HG03558 (cell line): ENCODE results near the gene FN1.

Source experiments
- ATAC-seq: cut with Tn5 transposase; IDR thresholded peaks from one replicate; pipeline ENCODE4 v1.9.1; 2021; ENCODE audit warnings: moderate number of reproducible peaks; ENCODE audit not compliant: unreplicated experiment; ENCODE audit errors: extremely low read depth

The FN1 gene

DNA sequence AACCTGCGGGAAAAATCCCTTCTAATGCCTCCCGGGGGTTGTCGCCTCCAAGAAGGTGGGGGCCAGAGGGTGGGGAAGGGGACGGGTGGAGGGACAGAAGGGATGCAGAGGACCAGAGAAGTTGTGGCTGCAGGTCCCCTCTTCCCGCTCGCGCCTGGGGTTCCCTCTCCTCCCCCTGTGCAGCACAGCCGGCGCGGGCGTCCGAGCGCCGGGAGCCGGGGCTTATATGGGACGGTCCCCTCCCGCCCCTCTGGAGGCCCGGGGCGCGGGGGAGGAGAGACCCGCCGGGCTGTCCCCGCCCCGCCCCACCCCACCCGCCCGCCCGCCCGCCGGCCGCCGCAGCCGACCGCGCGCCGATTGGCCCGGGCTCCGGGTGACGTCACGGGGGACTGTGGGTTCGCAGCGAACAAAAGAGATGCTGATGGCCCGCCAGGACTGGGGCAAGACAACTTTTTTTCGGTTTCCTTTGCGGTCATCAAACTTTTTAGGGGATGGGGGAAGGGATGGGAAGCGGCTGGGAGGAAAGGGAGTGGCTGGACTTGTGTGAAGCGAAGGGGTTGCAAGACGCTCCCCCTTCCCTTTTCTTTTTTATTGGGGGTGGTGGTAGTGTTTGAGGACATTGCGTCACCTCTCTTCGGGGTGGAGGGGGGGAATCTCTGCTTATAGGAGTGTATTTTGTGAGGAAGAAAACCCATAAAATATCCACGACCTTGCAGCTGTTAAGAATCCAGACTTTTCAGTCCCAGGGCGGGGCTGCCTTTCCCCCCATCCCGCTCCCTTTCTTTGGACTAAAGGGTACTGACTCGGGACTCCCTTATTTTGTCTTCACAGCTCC is at the start of gene FN1:
Gene FN1 (minus strand): TSS at position 199 of the 835 bp plus-strand sequence. CDS start 266 bp downstream, outside the sequence.
- ATAC-seq = peak; percentile 57

DNA sequence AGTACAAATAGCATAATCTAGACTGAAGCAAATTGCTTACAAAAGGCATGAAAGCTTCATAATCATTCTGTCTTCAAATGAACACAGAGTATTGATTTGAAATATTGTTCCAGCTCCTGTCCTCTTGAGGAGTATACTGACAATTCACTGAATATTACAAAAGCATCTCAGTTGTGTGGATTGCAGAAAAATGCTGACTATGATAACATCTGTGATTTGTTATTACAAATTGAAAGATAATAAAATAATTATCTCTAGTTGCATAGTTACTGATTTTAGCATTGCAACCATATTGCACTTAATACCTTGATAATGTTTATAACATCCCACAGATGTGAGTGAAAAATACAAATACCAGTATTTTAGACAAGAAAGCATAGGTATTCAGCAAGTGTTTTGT is 49.2 kb upstream of the FN1 start:
- ATAC-seq = no peak

DNA sequence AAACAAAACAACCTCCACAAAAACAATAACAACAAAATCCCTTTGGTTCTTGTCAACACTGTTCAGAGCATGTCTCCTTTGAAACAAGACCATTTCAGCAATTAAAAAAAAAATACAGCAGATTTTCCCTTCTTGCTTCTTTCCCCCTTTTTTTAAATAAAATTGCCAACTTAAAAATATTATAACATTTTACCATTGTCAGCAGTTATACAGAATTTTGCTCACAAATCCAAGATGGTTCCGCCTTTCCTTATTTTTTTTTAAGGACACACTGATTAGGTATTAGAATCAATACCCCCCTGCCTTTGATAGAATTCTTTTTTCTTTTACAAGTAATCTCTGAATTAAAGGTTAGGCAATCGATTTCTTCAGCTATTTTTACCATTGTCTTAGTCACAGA is 48.7 kb upstream of the FN1 start:
- no peak for ATAC-seq

DNA sequence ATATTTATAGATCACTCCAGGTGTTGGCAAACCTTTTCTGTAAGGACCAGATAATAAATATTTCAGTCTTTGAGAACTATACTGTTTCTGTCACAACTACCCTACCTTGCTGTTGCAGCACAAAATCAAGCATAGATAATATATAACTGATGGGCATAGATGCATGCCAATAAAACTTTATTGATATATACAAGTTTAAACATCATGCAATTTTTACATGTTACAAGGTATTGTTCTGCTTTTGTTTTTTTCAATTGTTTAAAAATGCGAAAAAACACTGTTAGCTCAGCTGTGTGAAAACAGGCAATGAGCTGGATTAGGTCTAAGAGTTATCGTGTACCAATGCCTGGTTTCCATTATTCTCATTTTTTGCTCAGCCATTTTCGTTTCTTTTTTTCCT is 47.6 kb upstream of the FN1 start:
- ATAC-seq = no peak

DNA sequence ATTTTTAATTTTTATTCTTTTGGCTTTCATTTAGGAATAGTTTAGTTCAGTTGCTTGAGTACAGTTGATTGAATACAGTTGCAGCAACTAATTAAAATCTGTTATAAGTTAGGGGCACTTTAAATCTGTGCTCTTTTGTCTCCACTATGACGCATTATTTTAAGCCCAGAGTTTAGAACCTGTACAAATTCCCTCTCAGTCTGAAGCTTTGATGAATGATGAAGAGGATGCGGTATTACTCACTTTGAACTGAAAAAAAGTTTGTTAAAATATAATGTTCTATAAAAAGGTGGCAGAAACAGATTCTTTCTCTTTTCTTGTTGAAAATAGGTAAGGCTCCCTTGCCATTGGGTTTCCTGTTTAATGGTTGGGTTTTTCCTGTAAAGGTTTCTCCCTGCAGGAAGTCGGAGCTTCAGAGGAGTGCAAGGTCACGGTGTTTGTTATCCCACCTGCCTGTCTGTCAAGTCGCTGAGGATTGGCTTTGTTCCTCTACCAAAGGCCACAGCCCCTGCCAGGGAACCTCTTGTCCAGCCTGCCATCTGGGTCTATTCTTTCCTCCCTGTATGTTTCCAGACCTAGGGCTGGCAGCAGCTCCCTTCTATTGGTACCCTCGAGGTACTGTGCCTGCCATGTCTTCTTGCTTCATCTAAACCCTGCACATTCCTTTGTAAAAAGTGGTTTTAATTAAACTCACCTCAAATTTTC is 43.8 kb upstream of the FN1 start:
- ATAC-seq = no peak

DNA sequence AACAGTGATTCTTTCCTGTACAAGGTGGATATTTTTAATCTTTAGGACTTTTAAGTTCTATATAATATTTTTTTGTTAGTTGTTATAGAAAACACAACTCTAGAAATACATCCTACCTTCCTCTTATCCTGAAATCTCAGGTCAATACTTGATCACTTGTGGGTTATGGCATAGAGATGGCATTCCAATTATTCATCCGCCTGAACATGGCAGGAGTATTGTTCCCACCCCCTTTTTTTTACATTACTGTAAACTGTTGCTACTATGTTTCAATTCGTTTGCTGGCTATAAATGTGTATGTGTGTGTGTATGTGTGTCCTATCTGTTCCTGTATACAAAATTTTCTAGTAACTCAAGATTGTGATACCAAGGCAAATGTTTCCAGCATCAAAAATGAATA is 43.3 kb upstream of the FN1 start:
- no peak for ATAC-seq

DNA sequence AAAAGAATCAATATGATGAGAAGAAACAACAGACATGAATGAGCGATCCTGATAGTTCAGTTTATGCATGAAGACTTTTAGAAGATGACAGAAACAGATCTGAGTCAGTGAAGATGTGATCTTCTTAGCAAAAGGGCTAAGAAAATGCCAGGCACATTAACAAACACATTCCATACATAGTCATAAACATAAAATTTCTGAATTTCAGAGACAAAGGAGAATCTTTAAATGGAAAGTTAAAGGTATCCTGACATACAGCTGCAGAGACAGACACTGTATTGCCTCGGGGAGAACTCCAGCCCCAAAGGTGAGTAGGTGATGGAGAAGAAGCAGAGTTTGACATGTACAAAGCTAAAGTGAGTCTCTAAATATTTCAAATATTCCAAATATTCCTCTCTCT is 40.6 kb upstream of the FN1 start:
- ATAC-seq = no peak

DNA sequence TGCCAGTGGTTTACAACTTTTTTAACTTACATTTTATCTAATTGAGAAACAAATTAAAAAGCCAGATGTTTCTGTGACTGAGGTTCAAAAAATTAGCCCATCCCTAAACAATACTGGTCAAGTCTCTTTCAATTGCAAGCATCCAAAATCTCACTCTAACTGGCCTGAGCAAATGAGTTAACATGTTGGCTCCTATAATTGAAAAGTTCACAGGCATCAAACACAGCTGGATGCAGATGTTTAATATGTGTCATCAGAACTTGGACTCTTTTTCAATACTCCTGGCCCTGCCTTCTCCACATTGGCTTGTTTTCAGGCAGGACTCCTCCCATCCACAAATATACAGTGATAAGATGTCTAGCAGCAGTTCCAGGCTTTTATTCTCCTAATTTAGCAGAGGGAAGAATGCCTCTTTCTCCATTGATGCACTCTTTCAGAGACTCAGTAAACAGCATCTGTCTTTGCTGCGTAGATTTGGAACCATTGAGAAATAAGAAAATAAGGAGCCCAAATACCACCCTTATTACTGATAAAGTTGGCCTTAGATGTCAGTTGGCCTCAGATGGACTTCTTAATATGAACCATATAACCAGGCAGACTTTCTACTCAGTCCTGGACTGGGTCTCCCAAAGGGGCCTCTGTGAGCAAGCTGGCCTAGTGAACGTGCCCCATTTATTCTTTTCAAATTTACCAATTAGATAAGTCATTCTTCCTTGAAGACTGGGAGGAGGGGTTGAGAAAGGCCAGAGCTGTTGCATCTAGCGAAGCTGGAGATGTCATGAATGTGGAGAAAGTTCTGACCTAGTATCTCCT is 30.4 kb upstream of the FN1 start:
- ATAC-seq = no peak

DNA sequence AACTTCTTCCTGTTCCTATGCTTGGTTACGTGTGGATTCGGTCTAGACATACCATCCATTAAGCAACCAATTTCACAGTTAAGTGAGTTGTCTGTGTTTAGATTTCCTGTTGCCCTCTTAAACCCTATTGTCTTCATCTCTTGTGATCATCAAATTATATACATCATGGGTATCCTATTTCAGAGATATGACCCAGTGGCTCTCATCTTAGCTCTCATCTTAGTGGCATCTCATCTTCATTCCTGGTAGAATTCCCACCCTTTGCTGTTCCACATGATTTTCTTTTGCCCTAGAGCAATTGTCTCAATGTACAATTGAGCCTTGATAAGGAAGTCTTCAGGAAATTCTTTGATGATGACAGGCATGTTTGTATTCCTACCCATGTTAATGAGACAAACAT is 29.4 kb upstream of the FN1 start:
- no peak for ATAC-seq

DNA sequence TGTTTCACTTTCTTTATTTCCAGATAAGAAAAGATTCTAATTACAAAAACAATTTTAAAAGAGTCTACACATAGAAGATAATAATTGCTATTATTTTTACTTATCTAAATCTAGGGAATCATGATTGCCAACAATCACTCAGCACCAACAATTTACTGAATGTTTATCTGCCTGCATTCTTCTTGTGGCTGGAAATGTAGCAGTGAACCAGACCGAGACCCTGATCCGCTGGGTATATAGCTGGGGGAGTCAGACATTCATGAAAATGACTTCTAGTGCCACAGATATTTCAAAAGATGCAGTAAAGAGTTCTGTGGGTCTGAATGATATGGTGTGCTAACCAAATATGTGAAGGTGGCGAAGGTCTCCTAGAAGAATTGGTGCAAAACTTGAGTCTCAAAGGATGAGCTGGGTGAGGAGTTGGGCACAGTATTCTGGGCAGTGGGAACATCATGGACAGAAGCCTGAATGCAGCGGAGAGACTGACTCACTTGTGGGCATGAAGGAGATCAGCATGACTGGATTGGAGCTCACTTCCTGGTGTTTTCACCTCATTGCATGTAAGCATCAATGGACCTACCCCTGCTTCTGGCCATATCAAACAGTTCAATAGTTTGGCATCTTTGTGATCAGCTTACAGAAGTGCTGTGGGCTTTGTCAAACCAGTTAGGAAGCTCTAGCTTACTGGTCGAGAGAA is 26.1 kb upstream of the FN1 start:
- ATAC-seq = no peak

DNA sequence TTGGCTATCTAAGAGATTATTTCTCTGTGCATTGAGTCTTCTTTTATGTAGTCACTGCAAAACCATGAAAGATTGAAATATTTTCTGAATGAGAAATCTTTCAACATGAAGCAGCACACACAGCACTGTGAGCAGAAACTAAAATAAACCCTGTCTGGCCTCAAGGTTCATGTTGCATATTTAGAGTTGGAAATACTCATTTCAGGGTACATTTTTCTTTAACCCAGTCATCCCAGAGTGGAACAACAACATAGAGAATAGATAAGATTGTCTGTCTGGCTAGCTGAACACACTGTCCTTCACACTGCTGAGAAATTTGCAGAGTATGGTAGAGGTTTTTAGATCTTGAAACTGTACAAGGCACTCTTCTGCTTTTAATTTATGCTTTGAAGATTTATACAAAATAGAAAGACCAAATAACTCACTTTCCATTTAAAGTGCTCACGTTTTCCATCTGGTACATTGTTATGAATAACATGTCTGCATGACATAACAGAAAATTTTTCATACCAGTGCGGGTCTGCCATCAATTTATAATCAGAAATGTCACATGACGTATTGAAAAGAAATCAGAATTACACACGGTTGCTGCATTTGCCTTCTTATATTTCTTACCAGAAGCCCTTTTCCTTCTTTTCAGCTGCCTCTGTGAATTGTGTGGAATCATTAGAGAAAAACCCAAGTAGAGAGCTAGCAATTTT is 25.0 kb upstream of the FN1 start:
- ATAC-seq = no peak

DNA sequence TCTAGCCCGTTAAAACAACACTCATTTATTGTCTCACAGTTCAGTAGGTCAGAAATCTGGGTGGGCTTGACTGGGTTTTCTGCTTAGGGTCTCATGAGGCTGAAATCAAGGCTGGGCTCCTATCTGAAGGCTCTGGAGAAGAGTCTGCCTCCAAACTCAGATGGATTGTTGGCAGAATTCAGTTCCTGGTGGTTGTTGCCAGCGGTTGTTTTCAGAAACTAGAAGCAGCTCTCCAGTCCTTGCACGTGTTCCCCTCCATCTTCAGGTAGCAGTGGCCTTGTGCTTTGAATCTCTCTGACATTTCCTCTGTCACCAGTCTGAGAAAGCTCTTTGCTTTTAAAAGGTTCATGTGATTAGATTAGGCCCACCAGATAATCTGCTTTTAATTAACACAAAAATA is 20.1 kb upstream of the FN1 start:
- no peak for ATAC-seq

DNA sequence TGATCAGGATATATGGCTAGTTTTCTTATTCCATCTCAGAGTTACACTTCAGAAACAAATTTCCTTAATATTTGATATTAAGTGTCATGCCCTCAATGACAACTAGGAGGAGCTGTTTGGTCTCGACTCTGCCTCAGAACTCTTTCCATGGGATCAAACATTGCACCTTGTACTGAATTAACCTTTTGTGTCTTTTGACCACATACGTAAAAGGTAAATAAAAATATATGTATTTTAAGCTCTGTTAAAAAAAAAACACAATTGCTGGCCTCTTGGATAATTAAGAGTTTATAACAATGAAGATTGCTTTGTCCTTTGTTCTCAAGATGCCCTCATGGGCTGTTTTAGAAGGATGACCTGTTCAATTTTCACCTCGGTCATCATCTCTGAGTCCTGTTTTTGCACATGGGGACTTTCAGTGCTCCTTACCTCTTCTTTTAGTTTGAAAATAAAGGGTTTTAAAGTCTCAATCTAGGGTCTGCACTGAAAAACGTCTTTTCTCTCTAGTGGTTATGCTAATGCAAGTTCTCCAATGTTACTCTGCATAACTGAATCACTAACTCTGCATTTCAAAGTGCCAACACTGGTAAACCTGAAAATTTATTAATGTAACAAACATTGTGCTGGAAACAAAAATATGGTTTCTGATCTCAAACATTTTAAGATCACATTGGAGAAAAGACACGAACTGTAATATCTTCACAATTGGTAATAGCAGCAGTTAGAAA is 18.8 kb upstream of the FN1 start:
- no peak for ATAC-seq

DNA sequence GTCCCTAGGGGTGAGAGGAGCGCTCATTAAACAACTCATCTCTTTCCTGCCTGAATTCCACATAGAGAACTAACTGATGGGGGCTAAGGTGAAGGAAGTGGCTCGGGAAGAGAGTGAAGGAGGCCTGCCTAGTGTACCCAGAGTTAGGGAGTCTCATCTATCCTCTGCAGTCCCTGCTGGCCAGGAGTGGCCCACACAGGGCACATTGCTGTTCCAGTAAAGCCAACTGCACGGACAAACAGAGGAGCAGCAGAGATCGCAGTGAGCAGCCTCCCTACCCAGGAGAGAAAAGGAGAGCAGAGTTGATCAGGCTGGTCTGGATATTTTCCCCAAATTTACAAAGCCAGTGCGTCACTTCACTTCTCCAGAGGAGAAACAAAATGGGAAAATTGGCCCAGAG is 16.9 kb upstream of the FN1 start:
- no peak for ATAC-seq

DNA sequence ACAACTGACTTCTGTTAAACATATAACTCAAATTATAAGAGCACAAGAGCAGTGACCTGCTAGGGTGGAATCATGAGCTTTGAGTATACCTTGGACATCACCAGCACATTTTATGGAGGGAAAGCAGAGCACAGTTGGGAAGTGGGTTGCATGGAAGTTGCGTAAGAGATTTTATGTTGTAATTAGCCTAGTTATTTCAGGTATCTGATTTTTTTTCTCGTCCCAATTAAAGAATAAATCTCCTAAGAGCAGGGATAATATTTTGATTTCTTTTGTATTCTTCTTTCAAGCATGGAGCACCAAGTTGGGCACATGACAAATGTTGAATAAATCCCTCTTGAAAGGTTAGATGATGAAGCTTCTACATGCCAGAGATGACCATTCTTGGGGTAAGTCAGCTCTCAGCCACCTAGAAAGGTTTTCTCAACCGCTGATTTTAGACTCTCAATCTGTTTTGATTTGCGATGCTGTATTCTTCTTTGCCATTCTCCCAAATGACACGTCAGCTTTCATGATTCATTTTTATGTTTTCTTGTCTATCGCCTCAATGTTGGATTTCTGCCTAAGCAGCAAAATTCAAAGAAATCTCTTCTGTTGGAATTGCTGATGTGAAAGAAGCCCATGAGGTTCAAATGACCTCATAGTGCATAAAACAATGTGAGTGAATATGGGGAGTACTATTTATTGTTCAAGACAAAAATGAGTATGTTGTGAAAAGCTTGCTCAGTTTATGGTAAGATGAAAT is 15.3 kb upstream of the FN1 start:
- no peak for ATAC-seq

DNA sequence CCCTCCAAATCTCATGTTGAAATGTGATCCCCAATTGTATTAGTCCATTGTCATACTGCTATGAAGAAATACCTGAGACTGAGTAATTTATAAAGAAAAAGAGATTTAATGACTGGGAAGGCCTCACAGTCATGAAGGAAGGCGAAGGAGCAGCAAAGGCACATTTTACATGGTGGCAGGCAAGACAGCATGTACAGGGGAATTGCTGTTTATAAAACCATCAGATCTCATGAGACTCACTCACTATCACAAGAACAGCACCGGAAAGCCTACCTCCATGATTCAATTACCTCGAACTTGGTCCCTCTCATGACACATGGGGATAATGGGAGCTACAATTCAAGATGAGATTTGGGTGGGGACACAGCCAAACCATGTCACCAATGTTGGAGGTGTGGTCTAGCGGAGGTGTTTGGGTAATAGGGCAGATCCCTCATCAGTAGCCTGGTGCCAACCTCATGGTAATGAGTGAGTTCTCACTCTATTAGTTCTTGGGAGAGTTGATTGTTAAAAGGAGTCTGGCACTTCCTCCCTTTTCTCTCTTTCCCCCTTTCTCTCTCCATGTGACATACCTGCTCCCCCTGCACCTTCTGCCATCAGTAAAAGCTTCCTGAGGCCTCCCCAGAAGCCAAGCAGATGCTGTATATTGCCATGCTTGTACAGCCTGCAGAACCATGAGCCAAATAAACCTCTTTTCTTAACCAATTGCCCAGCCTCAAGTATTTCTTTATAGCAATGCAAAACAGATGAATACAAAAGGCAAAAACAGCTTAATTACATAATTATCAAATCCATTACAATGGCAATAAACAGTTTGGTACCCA is 14.5 kb upstream of the FN1 start:
- no peak for ATAC-seq

DNA sequence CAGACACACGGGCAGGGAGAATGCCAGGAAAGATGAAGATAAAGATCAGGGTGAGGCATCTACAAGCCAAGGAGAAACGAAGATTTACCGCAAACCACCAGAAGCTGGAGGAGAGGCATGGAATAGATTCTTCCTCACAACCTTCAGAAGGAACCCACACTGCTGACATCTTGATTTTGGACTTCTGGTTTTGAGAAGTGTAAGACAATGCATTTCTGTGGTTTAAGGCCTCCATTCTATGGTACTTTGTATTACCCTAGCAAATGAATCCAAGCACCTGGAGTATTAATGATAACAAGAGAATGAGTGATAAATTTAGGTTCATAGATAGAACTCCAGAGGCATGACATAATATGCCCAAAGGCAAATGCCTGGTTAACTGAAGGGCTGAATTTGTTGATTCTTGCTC is 11.8 kb upstream of the FN1 start:
- no peak for ATAC-seq

DNA sequence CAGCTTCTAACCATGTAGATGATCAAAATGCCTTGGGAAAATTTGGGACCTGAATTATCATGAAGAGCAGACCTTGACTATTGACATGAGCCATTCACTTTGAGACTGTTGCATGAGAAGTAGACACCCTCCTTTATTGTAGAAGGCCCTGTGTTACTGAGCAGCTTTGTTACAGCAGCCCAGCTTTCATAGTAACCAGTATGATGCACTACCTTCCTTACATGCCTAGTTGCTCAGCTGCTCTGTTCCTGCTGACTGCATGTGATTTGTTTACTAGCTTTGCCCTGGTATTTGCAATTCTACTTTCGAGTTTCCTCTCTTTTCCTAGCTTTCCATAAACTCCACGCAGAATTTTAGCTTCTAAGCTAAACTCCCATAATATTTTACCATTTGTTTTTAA is 11.2 kb upstream of the FN1 start:
- no peak for ATAC-seq
